ENCODE results near the gene MSL2. TPM values are rescaled to one million over a fixed set of nuclear protein-coding genes. Genes with fewer than 3 reads are reported as not detected.
"Not testable (repeated sequence)": the region's sequence is repeated elsewhere in the genome, so short reads cannot be mapped to it uniquely, and the experiment has no call there.

Gene MSL2
- total RNA-seq, 1 donor from 2014 or later: 8.7 TPM

- DNase-seq (ENCODE audit: low read depth in 2 of 2): no peak
These were observed 3.3 kb downstream of the MSL2 start for GRCh38 chr3:136192831-136193230.

DNA sequence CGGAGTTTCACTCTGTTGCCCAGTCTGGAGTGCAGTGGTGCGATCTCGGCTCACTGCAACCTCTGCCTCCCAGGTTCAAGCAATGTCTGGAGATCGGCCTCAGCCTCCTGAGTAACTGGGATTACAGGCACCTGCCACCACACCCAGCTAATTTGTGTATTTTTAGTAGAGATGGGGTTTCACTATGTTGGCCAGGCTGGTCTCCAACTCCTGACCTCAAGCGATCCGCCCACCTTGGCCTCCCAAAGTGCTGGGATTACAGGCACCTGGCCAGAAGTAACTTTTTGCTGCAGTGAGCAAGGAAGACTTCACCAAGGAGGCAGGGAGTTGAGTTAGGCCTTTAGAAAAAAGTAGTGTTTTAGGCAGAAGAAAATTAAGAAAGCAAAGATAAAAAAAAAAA lies 3.9 kb downstream of the MSL2 start:
- DNase-seq (ENCODE audit: low read depth in 2 of 2): not testable (repeated sequence)

DNA sequence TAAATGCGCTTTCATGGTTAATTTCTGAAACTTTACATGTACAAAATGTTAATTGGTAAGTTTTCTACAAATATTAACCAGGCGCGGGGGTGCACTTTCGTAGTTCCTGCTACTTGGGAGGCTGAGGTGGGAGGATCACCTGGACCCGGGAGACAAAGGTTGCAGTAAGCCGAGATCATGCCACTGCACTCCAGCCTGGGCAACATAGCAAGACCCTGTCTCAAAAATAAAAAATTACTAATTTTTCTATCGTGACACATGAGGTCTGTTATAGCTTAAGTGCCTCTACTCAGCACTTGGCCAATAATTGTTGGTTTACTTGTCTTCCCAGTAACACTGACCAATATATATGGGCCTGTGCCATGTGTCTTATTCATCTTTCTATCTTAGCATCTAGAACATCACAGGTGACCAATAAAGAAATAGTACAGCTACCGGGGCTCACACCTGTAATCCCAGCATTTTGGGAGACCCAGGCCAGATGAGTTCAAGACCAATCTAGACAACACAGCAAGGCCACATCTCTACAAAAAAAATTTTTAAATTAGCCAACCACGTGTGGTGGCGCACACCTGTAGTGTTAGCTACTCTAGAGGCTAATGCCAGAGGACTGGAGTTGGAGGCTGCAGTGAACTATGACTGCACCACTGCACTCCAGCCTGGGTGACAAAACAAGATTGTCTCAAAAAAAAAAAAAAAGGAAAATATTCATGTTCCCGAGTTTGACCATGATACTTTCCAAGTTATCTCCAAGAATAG lies 6.1 kb downstream of the MSL2 start:
- no peak for DNase-seq (ENCODE audit: low read depth in 2 of 2)

DNA sequence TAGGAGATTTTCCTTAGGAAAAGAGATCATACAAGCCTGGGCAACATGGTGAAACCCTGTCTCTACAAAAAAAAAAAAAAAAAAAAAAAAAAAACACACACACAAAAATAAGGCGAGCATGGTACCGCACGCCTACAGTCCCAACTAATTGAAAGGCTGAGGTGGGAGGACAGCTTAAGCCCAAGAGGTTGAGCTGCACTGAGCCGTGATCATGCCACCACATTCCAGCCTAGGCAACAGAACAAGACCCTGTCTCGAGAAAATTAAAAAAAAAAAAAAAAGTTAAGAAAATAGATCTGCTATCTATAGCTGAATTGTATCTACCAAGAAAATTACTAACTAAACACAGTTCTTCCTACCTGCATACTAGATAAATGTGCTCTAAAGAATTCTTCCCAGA lies 7.1 kb downstream of the MSL2 start:
- no peak for DNase-seq (ENCODE audit: low read depth in 2 of 2)

DNA sequence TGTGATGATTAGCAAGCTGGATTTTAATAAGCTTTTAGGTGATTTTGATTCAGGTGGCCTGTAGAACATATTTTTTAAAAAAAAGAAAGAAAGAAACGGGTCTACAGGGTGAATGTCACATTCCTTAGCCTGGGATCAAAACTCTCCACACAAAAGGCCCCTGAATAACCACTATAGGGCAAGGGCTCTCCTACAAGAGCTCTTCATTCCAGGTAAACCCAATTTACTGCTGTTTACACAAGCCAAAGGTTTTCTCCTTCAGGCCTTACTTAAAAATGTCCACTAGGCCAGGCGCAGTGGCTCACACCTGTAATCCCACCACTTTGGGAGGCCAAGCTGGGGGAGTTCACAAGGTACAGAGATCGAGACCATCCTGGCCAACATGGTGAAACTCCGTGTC lies 8.3 kb downstream of the MSL2 start:
- DNase-seq (ENCODE audit: low read depth in 2 of 2): no peak

GRCh38 chr3:136186846-136187245 lies 9.3 kb downstream of the MSL2 start:
- no peak for DNase-seq (ENCODE audit: low read depth in 2 of 2)

GRCh38 chr3:136186344-136186743 lies 9.8 kb downstream of the MSL2 start:
- peak in 1 of 2 donors; percentile 34 for DNase-seq (ENCODE audit: low read depth in 2 of 2)

DNA sequence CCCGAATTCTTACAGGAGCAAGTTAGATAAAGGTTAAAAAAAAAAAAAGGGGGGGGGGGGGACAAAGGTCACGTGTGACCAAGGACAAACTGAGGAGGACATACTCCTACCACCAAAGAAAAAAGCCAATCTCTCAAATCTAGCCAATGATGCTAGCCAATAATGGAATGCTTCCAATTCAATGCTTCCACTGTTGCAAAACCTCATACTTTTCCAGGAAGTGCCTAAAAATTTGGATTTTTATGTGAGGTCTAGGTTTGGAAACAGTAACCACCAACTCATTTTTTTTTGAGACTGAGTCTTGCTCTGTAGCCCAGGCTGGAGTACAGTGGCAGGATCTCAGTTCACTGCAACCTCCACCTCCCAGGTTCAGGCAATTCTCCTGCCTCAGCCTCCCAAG lies 11.4 kb downstream of the MSL2 start:
- no peak for DNase-seq (ENCODE audit: low read depth in 2 of 2)

DNA sequence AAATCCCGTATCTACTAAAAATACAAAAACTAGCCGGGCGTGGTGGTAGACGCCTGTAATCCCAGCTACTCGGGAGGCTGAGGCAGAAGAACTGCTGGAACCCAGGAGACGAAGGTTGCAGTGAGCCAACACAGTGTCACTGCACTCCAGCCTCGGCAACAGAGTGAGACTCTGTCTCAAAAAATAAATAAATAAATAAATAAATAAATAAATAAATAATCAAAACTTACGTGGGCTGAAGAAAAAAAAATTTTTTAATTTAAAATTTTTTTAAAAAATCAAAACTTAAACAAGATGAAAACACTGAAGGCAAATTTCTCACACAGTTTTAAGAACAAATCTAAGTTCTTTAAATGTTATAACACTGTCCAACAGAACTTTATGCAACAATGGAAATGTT lies 14.4 kb downstream of the MSL2 start:
- DNase-seq (ENCODE audit: low read depth in 2 of 2): no peak

GRCh38 chr3:136177876-136178275 lies 18.3 kb downstream of the MSL2 start:
- no peak for DNase-seq (ENCODE audit: low read depth in 2 of 2)

- no peak for DNase-seq (ENCODE audit: low read depth in 2 of 2)
These were observed 22.1 kb downstream of the MSL2 start for GRCh38 chr3:136173939-136174490.

DNA sequence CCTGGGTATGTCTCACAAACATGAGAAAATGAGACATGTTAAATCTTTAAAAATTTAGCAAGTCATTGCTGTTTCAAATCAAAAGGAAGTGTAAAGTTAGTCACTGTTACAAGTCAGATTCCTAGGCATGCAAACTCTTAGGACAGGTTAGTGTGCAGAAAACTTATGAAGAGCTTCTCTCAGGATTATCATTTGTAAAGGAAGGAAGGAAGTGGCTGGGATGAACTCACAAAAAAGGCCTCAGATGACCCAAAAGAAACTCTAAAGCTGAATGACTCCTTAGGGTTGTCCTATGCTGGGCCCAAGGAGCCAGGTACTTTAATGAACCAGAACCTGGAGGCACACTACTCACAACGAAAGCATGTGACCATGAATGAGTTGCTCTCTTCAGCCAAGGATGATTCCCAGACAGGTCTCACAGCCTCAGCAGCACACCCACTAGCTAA lies 25.0 kb downstream of the MSL2 start:
- peak in 1 of 2 donors; percentile 25 for DNase-seq (ENCODE audit: low read depth in 2 of 2)

- DNase-seq (ENCODE audit: low read depth in 2 of 2): not testable (repeated sequence)
These were observed 27.9 kb downstream of the MSL2 start for GRCh38 chr3:136168236-136168635.

DNA sequence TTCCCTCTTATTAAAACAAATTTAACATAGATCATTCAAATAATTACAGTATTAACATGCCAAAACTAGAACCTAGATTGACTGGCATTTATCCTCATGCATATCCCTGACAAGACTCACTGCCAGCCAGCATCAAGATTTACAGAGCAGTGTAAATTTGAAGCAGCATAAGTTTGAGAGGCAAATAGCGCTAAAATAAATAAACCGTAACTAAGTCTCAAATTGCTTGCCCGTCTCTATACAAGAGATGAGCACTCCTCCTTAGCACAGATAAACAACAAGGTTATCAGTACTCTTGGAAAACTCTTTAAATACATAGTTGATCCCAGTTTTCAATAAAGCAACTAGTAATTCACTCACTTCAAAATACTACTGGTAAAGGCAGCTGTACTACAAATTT lies 29.6 kb downstream of the MSL2 start:
- no peak for DNase-seq (ENCODE audit: low read depth in 2 of 2)

DNA sequence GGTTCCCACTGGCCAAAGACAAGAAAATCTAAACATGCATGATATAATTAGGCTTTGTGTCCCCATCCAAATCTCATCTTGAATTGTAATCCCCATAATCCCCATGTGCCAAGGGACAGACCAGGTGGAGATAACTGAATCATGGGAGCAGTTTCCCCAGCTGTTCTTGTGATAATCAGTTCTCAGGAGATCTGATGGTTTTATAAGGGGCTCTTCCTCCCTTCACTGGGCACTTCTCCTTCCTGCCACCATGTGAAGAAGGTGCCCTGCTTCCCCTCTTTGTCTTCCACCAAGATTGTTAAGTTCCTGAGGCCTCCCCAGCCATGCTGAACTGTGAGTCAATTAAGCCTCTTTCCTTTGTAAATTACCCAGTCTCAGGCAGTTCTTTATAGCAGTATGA lies 32.5 kb downstream of the MSL2 start:
- peak in 1 of 2 donors; percentile 22 for DNase-seq (ENCODE audit: low read depth in 2 of 2)

DNA sequence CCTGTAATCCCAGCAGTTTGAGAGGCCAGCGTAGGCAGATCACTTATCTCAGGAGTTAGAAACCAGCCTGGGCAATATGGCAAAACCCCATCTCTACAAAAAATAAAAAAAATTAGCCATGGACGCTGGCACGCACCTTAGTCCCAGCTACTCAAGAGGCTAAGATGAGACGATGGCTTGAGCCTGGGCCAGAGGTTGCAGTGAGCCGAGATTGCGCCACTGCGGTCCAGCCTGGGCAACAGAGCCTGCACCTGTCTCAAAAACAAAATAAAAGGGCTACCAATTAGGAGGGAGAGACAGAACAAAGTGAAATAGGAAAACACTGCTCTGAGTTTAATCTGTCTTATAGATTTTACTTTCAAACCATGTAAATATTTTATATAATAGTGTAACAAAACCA lies 33.8 kb downstream of the MSL2 start:
- no peak for DNase-seq (ENCODE audit: low read depth in 2 of 2)

GRCh38 chr3:136161516-136161915 lies 34.6 kb downstream of the MSL2 start:
- no peak for DNase-seq (ENCODE audit: low read depth in 2 of 2)

- DNase-seq (ENCODE audit: low read depth in 2 of 2): no peak
These were observed 43.2 kb downstream of the MSL2 start for GRCh38 chr3:136152963-136153362.

DNA sequence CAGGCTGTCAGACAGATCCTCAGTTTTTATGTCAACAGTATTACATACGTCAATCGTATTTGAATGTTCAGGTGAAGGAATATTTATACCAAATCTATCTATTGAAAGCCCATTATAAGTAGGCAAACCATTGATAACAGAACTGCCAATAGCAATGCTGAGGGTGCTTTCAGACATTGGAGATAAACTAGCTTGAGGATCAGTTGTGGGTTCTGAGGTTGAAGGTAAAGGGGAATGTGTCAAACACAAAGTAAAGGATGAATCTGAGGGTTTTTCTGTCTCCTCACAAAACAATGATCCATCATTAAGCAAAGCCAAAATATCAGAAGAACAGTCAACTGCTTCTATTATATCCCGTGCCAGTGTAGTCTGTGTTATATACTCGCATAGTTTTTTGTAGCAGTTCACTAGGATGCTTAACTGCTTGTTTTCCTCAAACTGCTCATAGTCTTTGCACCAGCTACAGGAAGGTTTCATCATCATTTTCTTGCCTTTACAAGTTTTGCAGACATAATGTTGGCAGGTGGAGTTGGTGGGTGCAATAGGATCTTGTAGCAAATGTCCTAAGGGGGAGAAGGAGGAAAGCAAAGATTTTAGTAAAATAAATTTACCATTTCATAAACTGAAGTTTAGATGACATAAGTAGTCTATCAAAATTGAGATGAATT lies 43.8 kb downstream of the MSL2 start:
- no peak for DNase-seq (ENCODE audit: low read depth in 2 of 2)

DNA sequence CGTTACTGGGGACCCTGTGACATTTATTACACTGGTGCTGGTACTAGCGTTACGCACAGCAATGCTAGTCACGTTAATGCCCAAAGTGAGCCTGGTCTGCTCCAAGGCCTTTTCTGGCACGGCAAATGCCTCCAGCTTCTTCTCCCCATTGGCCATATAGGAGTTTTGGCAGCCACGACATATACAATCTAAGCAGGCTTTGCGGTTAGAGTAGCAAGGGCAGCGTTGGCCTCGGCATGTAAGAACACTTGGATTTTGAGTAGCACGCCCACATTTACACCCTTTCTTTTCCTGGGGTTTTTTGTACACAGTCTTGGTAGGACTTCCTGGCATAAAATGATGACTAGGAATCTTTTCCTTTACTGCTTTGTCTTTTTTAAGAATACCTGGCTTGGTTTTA lies 44.9 kb downstream of the MSL2 start:
- no peak for DNase-seq (ENCODE audit: low read depth in 2 of 2)

GRCh38 chr3:136149667-136150066 lies 46.5 kb downstream of the MSL2 start:
- peak in 1 of 2 donors; percentile 21 for DNase-seq (ENCODE audit: low read depth in 2 of 2)

GRCh38 chr3:136146981-136147729 lies 49.0 kb downstream of the MSL2 start:
- no peak for DNase-seq (ENCODE audit: low read depth in 2 of 2)

Data from dermis microvascular lymphatic vessel endothelial cell (primary cell).